Measurements from ENCODE around the gene PRELID1. TPM values are rescaled to one million over a fixed set of nuclear protein-coding genes. Genes with fewer than 3 reads are reported as not detected.
"Not testable (repeated sequence)": the region's sequence is repeated elsewhere in the genome, so short reads cannot be mapped to it uniquely, and the experiment has no call there.

The PRELID1 gene
- polyA plus RNA-seq, 2 of the 4 experiments (the other 2 are of a cell fraction), result 218 to 250 TPM

- FAIRE-seq (no peak), DNase-seq (ENCODE audit: low read depth in 1 of 2, low spot score in 1 of 2) (no peak), ATAC-seq (peak in 1 of 2 experiments; percentile 25; a peak in 2 of 6 replicates)
- Histone ChIP-seq H3K4me3 (peak overlapping the region; percentile 68), H3K4me1 (peaks cover 42% of the 10 kb centered on the region), H3K27ac (peak overlapping the region; percentile 95 to 96), H3K4me2 (peak overlapping the region; percentile 99), H3K9me3 (no peaks in the 10 kb centered on the region)
- POLR2A ChIA-PET, result interaction anchor here (0.6 kb wide), 2 partner anchors 170 to 191 kb away, joined by 4 to 5 read pairs; no protein-coding TSS in a partner anchor
- CTCF ChIA-PET, result interaction anchor here (0.9 to 6.3 kb wide), 5 partner anchors 12 to 191 kb away, joined by 3 to 40 read pairs (median 4); no protein-coding TSS in a partner anchor
- WGBS (ENCODE audit: missing lambda C conversion rate), result 5% methylated on average over 13 of the region's 19 CpGs
- TF ChIP-seq CHD2 (IDR thresholded peaks at IDR 0.05; ENCODE audit: low read length, partially characterized antibody), result peak; percentile 21
- TF ChIP-seq RCOR1 (IDR thresholded peaks at IDR 0.05; ENCODE audit: low read depth, low read length), result no peak
Observed at GRCh38 chr5:177304392-177305119, 957 bp downstream of the PRELID1 start.

GRCh38 chr5:177306103-177306640 is 2.6 kb downstream of the PRELID1 start:
- CTCF ChIA-PET, result interaction anchor here (1.2 to 6.3 kb wide), 5 partner anchors 142 to 194 kb away, joined by 3 to 40 read pairs (median 4); no protein-coding TSS in a partner anchor
- H3K4me2 ChIP-seq; FAIRE-seq; H3K9me3 ChIP-seq; POLR2A ChIA-PET; ATAC-seq; DNase-seq (ENCODE audit: low read depth in 1 of 2, low spot score in 1 of 2); H3K27ac ChIP-seq; H3K4me3 ChIP-seq: not testable (repeated sequence)
- WGBS (ENCODE audit: missing lambda C conversion rate), result 95% methylated on average over 11 of the region's 11 CpGs
- H3K4me1 ChIP-seq, result peaks cover 42% of the 10 kb centered on the region

- no peak for ATAC-seq
- no peak for TF ChIP-seq CBX2 (IDR thresholded peaks at IDR 0.05; ENCODE audit: borderline replicate concordance, low read depth)
- no peak for TF ChIP-seq ESRRA (IDR thresholded peaks at IDR 0.05; ENCODE audit: borderline replicate concordance, low read length)
- TF ChIP-seq HOXA7 (CRISPR knock-in tag; IDR thresholded peaks at IDR 0.05), result no peak
- TF ChIP-seq SMC3 (IDR thresholded peaks at IDR 0.05), result no peak
- no peak for TF ChIP-seq RAD21 (conservative IDR thresholded peaks at IDR 0.05 in 1 of 2, IDR thresholded peaks at IDR 0.05 in 1 of 2)
- TF ChIP-seq ZNF302 (CRISPR knock-in tag; IDR thresholded peaks at IDR 0.05), result no peak
- no peak for TF ChIP-seq FOXS1 (CRISPR knock-in tag; IDR thresholded peaks at IDR 0.05)
- TF ChIP-seq NFE2L2 (conservative IDR thresholded peaks at IDR 0.05; ENCODE audit: low read length), result no peak
- TF ChIP-seq TFCP2L1 (CRISPR knock-in tag; IDR thresholded peaks at IDR 0.05), result peak; percentile 48; the same call in 1 of the 2 replicates
- TF ChIP-seq EHMT2 (IDR thresholded peaks at IDR 0.05; ENCODE audit: low read depth), result no peak
- no peak for TF ChIP-seq USF2 (IDR thresholded peaks at IDR 0.05)
- no peak for TF ChIP-seq E2F6 (IDR thresholded peaks at IDR 0.05; ENCODE audit: borderline replicate concordance, low read depth)
- TF ChIP-seq BCL3 (IDR thresholded peaks at IDR 0.05), result 0 out of 3 replicates have a peak, but pooled peaks have one; percentile 20
- no peak for TF ChIP-seq MAX (IDR thresholded peaks at IDR 0.05)
- TF ChIP-seq RARB (CRISPR knock-in tag; IDR thresholded peaks at IDR 0.05), result no peak
- no peak for TF ChIP-seq NPAS2 (CRISPR knock-in tag; IDR thresholded peaks at IDR 0.05; ENCODE audit: borderline replicate concordance)
- no peak for TF ChIP-seq FOSB (CRISPR knock-in tag; IDR thresholded peaks at IDR 0.05)
- DNase-seq (ENCODE audit: low read depth in 1 of 2, low spot score in 1 of 2), result no peak
- Histone ChIP-seq H3K4me3 (no peak overlapping the region), H3K4me1 (peaks cover 36% of the 10 kb centered on the region), H3K4me2 (no peak overlapping the region), H3K9me3 (no peaks in the 10 kb centered on the region), H3K27ac (no peak overlapping the region)
- FAIRE-seq, result no peak
- WGBS (ENCODE audit: missing lambda C conversion rate), result 85% methylated on average over 14 of the region's 15 CpGs
- POLR2A ChIA-PET, result interaction anchor here (0.5 kb wide), 1 partner anchor 119 kb away, joined by 4 read pairs; the partner anchor contains the start of gene GRK6
- CTCF ChIA-PET, result interaction anchor here (1.2 to 6.3 kb wide), 9 partner anchors 8 to 195 kb away, joined by 3 to 55 read pairs (median 5); no protein-coding TSS in a partner anchor
Observed at GRCh38 chr5:177306674-177307543, 3.3 kb downstream of the PRELID1 start.

Measured in A549 (cell line).